ENCODE results near the gene NT5DC4.
"Not testable (repeated sequence)": the region's sequence is repeated elsewhere in the genome, so short reads cannot be mapped to it uniquely, and the experiment has no call there.

Gene NT5DC4

DNA sequence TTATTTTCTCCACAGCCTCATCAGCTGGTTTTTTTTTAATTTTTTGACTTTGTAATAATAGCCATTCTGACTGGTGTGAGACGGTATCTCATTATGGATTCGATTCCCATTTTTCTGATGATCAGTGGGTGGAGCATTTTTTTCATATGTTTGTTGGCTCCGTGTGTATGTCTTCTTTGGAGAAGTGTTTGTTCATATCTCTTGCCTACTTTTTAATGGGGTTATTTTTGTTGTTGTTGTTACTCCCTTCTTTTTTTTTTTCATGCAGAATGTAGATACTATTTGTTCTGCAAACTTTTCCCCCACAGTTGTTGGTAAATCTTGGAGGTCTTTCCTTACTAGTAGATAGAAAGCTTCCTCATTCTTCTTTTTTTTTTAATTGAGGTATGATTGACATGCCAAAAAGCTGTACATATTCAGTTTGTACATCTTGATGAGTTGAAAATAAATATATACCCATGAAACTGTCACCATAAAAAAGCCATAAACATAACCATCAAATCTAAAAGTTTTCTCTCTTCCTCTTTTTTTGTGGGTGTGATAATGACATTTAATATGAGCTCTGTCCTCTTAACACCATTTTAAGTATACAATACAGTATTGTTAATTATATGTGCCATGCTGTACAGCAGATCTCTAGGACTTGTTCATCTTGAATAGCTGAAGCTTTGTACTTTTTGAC, 21.8 kb upstream of the NT5DC4 start:
- H3K36me3 ChIP-seq (ENCODE audit: control insufficient read depth in 1 of 2, insufficient read depth in 2 of 2, low read length in 2 of 2), result no peaks in the 10 kb centered on the region
- no peaks in the 10 kb centered on the region for H3K27me3 ChIP-seq (ENCODE audit: control insufficient read depth in 1 of 2, insufficient read depth in 2 of 2, low read length in 2 of 2)
- H3K9me3 ChIP-seq (ENCODE audit: control insufficient read depth in 1 of 2, low read length in 2 of 2), result no peaks in the 10 kb centered on the region
- no peak overlapping the region for H3K4me3 ChIP-seq (ENCODE audit: low read depth in 1 of 2, low read length in 2 of 2)
- no peak overlapping the region for H3K27ac ChIP-seq (ENCODE audit: low read depth, low read length)
- H3K9ac ChIP-seq (ENCODE audit: low read depth in 1 of 2, low read length in 2 of 2), result no peak overlapping the region
- H3K4me1 ChIP-seq (ENCODE audit: control insufficient read depth in 1 of 2, insufficient read depth in 2 of 2, low read length in 2 of 2), result no peaks in the 10 kb centered on the region

DNA sequence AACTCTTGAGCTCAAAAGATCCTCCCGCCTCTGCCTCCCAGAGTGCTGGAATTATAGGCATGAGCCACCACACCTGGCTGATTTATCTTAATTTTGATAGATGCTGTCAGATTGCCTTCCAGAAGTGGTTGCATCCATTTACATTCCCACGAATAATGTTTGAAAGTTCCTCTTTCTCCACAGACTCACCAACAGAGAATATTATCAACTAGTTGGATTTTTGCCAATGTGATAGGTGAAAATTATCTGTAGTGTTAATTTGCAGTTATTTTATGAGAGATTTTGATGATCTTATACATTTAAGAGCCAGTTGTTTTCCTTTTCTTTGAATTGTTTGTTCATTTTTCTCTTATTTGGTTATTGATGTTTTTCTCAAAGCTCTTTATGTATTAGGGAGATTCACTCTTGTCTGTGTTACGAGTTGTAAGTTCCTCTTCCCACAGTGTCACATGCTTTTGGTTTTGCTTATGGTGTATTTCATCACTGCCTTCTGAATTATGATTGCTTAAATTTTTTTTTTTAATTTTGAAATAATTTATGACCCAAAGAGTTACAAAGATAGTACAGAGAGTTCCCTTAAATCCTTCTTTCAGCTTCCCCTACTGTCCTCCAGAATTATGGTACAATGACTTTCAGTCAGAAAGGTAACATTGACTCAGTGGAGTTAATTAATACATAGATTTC, 20.7 kb upstream of the NT5DC4 start:
- no peaks in the 10 kb centered on the region for H3K9me3 ChIP-seq (ENCODE audit: control insufficient read depth in 1 of 2, low read length in 2 of 2)
- H3K9ac ChIP-seq (ENCODE audit: low read depth in 1 of 2, low read length in 2 of 2), result no peak overlapping the region
- no peaks in the 10 kb centered on the region for H3K27me3 ChIP-seq (ENCODE audit: control insufficient read depth in 1 of 2, insufficient read depth in 2 of 2, low read length in 2 of 2)
- H3K36me3 ChIP-seq (ENCODE audit: control insufficient read depth in 1 of 2, insufficient read depth in 2 of 2, low read length in 2 of 2), result no peaks in the 10 kb centered on the region
- no peak overlapping the region for H3K27ac ChIP-seq (ENCODE audit: low read depth, low read length)
- H3K4me1 ChIP-seq (ENCODE audit: control insufficient read depth in 1 of 2, insufficient read depth in 2 of 2, low read length in 2 of 2), result no peaks in the 10 kb centered on the region
- no peak overlapping the region for H3K4me3 ChIP-seq (ENCODE audit: low read depth in 1 of 2, low read length in 2 of 2)

- no peak overlapping the region for H3K27ac ChIP-seq (ENCODE audit: low read depth, low read length)
- no peaks in the 10 kb centered on the region for H3K9me3 ChIP-seq (ENCODE audit: control insufficient read depth in 1 of 2, low read length in 2 of 2)
- no peaks in the 10 kb centered on the region for H3K36me3 ChIP-seq (ENCODE audit: control insufficient read depth in 1 of 2, insufficient read depth in 2 of 2, low read length in 2 of 2)
- H3K4me3 ChIP-seq (ENCODE audit: low read depth in 1 of 2, low read length in 2 of 2), result no peak overlapping the region
- no peaks in the 10 kb centered on the region for H3K27me3 ChIP-seq (ENCODE audit: control insufficient read depth in 1 of 2, insufficient read depth in 2 of 2, low read length in 2 of 2)
- no peak overlapping the region for H3K9ac ChIP-seq (ENCODE audit: low read depth in 1 of 2, low read length in 2 of 2)
- H3K4me1 ChIP-seq (ENCODE audit: control insufficient read depth in 1 of 2, insufficient read depth in 2 of 2, low read length in 2 of 2), result peaks cover 2 to 4% of the 10 kb centered on the region in 2 donors
Observed at GRCh38 chr2:112701052-112701451, 19.8 kb upstream of the NT5DC4 start.

- H3K27me3 ChIP-seq (ENCODE audit: control insufficient read depth in 1 of 2, insufficient read depth in 2 of 2, low read length in 2 of 2), result no peaks in the 10 kb centered on the region
- no peak overlapping the region for H3K9ac ChIP-seq (ENCODE audit: low read depth in 1 of 2, low read length in 2 of 2)
- peaks cover 6 to 7% of the 10 kb centered on the region in 2 donors for H3K4me1 ChIP-seq (ENCODE audit: control insufficient read depth in 1 of 2, insufficient read depth in 2 of 2, low read length in 2 of 2)
- H3K4me3 ChIP-seq (ENCODE audit: low read depth in 1 of 2, low read length in 2 of 2), result no peak overlapping the region
- no peak overlapping the region for H3K27ac ChIP-seq (ENCODE audit: low read depth, low read length)
- no peaks in the 10 kb centered on the region for H3K9me3 ChIP-seq (ENCODE audit: control insufficient read depth in 1 of 2, low read length in 2 of 2)
- H3K36me3 ChIP-seq (ENCODE audit: control insufficient read depth in 1 of 2, insufficient read depth in 2 of 2, low read length in 2 of 2), result no peaks in the 10 kb centered on the region
Observed at GRCh38 chr2:112703684-112704083, 17.1 kb upstream of the NT5DC4 start.

- Histone ChIP-seq H3K27me3 (ENCODE audit: control insufficient read depth in 1 of 2, insufficient read depth in 2 of 2, low read length in 2 of 2) (no peaks in the 10 kb centered on the region), H3K27ac (ENCODE audit: low read depth, low read length) (no peak overlapping the region), H3K4me3 (ENCODE audit: low read depth in 1 of 2, low read length in 2 of 2) (no peak overlapping the region), H3K4me1 (ENCODE audit: control insufficient read depth in 1 of 2, insufficient read depth in 2 of 2, low read length in 2 of 2) (peaks cover 6 to 7% of the 10 kb centered on the region in 2 donors), H3K9ac (ENCODE audit: low read depth in 1 of 2, low read length in 2 of 2) (no peak overlapping the region), H3K9me3 (ENCODE audit: control insufficient read depth in 1 of 2, low read length in 2 of 2) (no peaks in the 10 kb centered on the region), H3K36me3 (ENCODE audit: control insufficient read depth in 1 of 2, insufficient read depth in 2 of 2, low read length in 2 of 2) (no peaks in the 10 kb centered on the region)
Observed at GRCh38 chr2:112705575-112705974, 15.2 kb upstream of the NT5DC4 start.

GRCh38 chr2:112706170-112706664, 14.6 kb upstream of the NT5DC4 start:
- H3K4me3 ChIP-seq (ENCODE audit: low read depth in 1 of 2, low read length in 2 of 2), result no peak overlapping the region
- H3K27ac ChIP-seq (ENCODE audit: low read depth, low read length), result no peak overlapping the region
- peaks cover 6 to 7% of the 10 kb centered on the region in 2 donors for H3K4me1 ChIP-seq (ENCODE audit: control insufficient read depth in 1 of 2, insufficient read depth in 2 of 2, low read length in 2 of 2)
- H3K27me3 ChIP-seq (ENCODE audit: control insufficient read depth in 1 of 2, insufficient read depth in 2 of 2, low read length in 2 of 2), result no peaks in the 10 kb centered on the region
- H3K9ac ChIP-seq (ENCODE audit: low read depth in 1 of 2, low read length in 2 of 2), result no peak overlapping the region
- no peaks in the 10 kb centered on the region for H3K9me3 ChIP-seq (ENCODE audit: control insufficient read depth in 1 of 2, low read length in 2 of 2)
- no peaks in the 10 kb centered on the region for H3K36me3 ChIP-seq (ENCODE audit: control insufficient read depth in 1 of 2, insufficient read depth in 2 of 2, low read length in 2 of 2)

- H3K27me3 ChIP-seq (ENCODE audit: control insufficient read depth in 1 of 2, insufficient read depth in 2 of 2, low read length in 2 of 2); H3K9ac ChIP-seq (ENCODE audit: low read depth in 1 of 2, low read length in 2 of 2); H3K27ac ChIP-seq (ENCODE audit: low read depth, low read length); H3K9me3 ChIP-seq (ENCODE audit: control insufficient read depth in 1 of 2, low read length in 2 of 2); H3K4me1 ChIP-seq (ENCODE audit: control insufficient read depth in 1 of 2, insufficient read depth in 2 of 2, low read length in 2 of 2); H3K36me3 ChIP-seq (ENCODE audit: control insufficient read depth in 1 of 2, insufficient read depth in 2 of 2, low read length in 2 of 2); H3K4me3 ChIP-seq (ENCODE audit: low read depth in 1 of 2, low read length in 2 of 2): not testable (repeated sequence)
Observed at GRCh38 chr2:112706947-112707346, 13.9 kb upstream of the NT5DC4 start.

- Histone ChIP-seq H3K9ac (ENCODE audit: low read depth in 1 of 2, low read length in 2 of 2) (no peak overlapping the region), H3K9me3 (ENCODE audit: control insufficient read depth in 1 of 2, low read length in 2 of 2) (no peaks in the 10 kb centered on the region), H3K4me1 (ENCODE audit: control insufficient read depth in 1 of 2, insufficient read depth in 2 of 2, low read length in 2 of 2) (peaks cover 6 to 7% of the 10 kb centered on the region in 2 donors), H3K27ac (ENCODE audit: low read depth, low read length) (no peak overlapping the region), H3K36me3 (ENCODE audit: control insufficient read depth in 1 of 2, insufficient read depth in 2 of 2, low read length in 2 of 2) (no peaks in the 10 kb centered on the region), H3K4me3 (ENCODE audit: low read depth in 1 of 2, low read length in 2 of 2) (no peak overlapping the region), H3K27me3 (ENCODE audit: control insufficient read depth in 1 of 2, insufficient read depth in 2 of 2, low read length in 2 of 2) (peaks cover 0 to 5% of the 10 kb centered on the region in 2 donors)
Observed at GRCh38 chr2:112708968-112709367, 11.9 kb upstream of the NT5DC4 start.

DNA sequence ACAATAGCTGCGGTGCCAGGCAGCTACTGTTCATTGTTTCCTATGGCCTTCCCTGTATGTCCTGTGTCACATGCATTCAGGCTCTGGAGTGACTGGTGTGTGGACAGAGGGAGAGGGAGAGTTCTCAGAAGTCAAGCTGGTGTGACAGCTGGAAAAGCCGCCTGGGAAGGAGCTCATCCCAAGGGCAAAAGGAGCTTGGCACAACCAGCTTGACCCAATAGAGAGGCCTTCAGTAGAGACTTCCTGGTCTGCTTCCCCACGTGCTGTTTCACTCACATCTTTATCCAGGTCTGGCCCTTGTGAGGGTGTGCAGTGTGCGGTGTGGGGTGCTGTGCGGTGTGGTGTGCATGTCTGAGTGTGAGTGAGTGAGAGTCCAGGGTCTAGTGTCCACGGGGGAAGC, 11.1 kb upstream of the NT5DC4 start:
- no peaks in the 10 kb centered on the region for H3K36me3 ChIP-seq (ENCODE audit: control insufficient read depth in 1 of 2, insufficient read depth in 2 of 2, low read length in 2 of 2)
- peaks cover 0 to 5% of the 10 kb centered on the region in 2 donors for H3K27me3 ChIP-seq (ENCODE audit: control insufficient read depth in 1 of 2, insufficient read depth in 2 of 2, low read length in 2 of 2)
- H3K9ac ChIP-seq (ENCODE audit: low read depth in 1 of 2, low read length in 2 of 2), result no peak overlapping the region
- peaks cover 6 to 7% of the 10 kb centered on the region in 2 donors for H3K4me1 ChIP-seq (ENCODE audit: control insufficient read depth in 1 of 2, insufficient read depth in 2 of 2, low read length in 2 of 2)
- no peak overlapping the region for H3K27ac ChIP-seq (ENCODE audit: low read depth, low read length)
- no peaks in the 10 kb centered on the region for H3K9me3 ChIP-seq (ENCODE audit: control insufficient read depth in 1 of 2, low read length in 2 of 2)
- H3K4me3 ChIP-seq (ENCODE audit: low read depth in 1 of 2, low read length in 2 of 2), result no peak overlapping the region

- H3K4me1 ChIP-seq (ENCODE audit: control insufficient read depth in 1 of 2, insufficient read depth in 2 of 2, low read length in 2 of 2), result peaks cover 2 to 3% of the 10 kb centered on the region in 2 donors
- peaks cover 0 to 5% of the 10 kb centered on the region in 2 donors for H3K27me3 ChIP-seq (ENCODE audit: control insufficient read depth in 1 of 2, insufficient read depth in 2 of 2, low read length in 2 of 2)
- no peaks in the 10 kb centered on the region for H3K36me3 ChIP-seq (ENCODE audit: control insufficient read depth in 1 of 2, insufficient read depth in 2 of 2, low read length in 2 of 2)
- H3K9ac ChIP-seq (ENCODE audit: low read depth in 1 of 2, low read length in 2 of 2), result no peak overlapping the region
- no peak overlapping the region for H3K4me3 ChIP-seq (ENCODE audit: low read depth in 1 of 2, low read length in 2 of 2)
- H3K27ac ChIP-seq (ENCODE audit: low read depth, low read length), result no peak overlapping the region
- no peaks in the 10 kb centered on the region for H3K9me3 ChIP-seq (ENCODE audit: control insufficient read depth in 1 of 2, low read length in 2 of 2)
Observed at GRCh38 chr2:112710956-112711750, 9.7 kb upstream of the NT5DC4 start.
